Coronary artery (tissue), 2 donors: ENCODE results near the gene CD59.

Experiments used
- DNase-seq: peaks from one replicate; pipeline ENCODE4 v3.0.0-alpha.2; 2017; ENCODE audit warnings: low spot score
- H3K27ac ChIP-seq, 2 donors: fragments of 200-600 bp; sonication (generic); one replicate each; pipeline ENCODE4 v1.5.1; 2016 to 2019
- H3K4me3 ChIP-seq: fragments of 200-600 bp; sonication (generic); 2 replicates; pipeline ENCODE4 v1.5.1; 2016; ENCODE audit warnings: mild to moderate bottlenecking, moderate library complexity
- CTCF ChIP-seq: fragments of 200-600 bp; sonication (generic); IDR thresholded peaks from one replicate; pipeline ENCODE4 v1.5.1; 2019; ENCODE audit warnings: antibody characterized with exemption

The CD59 gene

GRCh38 chr11:33696411-33696810 lies 39.8 kb downstream of the CD59 start:
- Histone ChIP-seq H3K4me3 (no peak overlapping the region), H3K27ac (no peak overlapping the region)
- no peak for DNase-seq
- no peak for TF ChIP-seq CTCF

- peak overlapping the region in 1 of 2 donors; percentile 46 for H3K27ac ChIP-seq
- no peak for DNase-seq
- TF ChIP-seq CTCF, result no peak
Observed at GRCh38 chr11:33695051-33695566, 41.1 kb downstream of the CD59 start.

GRCh38 chr11:33694346-33695050 lies 41.7 kb downstream of the CD59 start:
- H3K4me3 ChIP-seq, result no peak overlapping the region
- TF ChIP-seq CTCF, result no peak
- no peak for DNase-seq
- peak overlapping the region in 1 of 2 donors; percentile 46 for H3K27ac ChIP-seq

More at GRCh38 chr11:33695051-33695566, 41.1 kb downstream of the CD59 start:
- no peak overlapping the region for H3K4me3 ChIP-seq

GRCh38 chr11:33692541-33692940 lies 43.7 kb downstream of the CD59 start:
- H3K27ac ChIP-seq, result peak overlapping the region; percentile 74 to 84
- no peak overlapping the region for H3K4me3 ChIP-seq
- no peak for TF ChIP-seq CTCF
- DNase-seq, result no peak

GRCh38 chr11:33692013-33692504 lies 44.2 kb downstream of the CD59 start:
- DNase-seq, result peak; percentile 85
- Histone ChIP-seq H3K4me3 (peak overlapping the region; percentile 40), H3K27ac (peak overlapping the region; percentile 74 to 84)
- TF ChIP-seq CTCF, result no peak

GRCh38 chr11:33691066-33691864 lies 45.0 kb downstream of the CD59 start:
- Histone ChIP-seq H3K27ac (peak overlapping the region; percentile 74 to 84), H3K4me3 (no peak overlapping the region)
- TF ChIP-seq CTCF, result no peak
- no peak for DNase-seq
